Lung (tissue), 16 donors: ENCODE results near the gene ENTPD6. TPM values are rescaled to one million over a fixed set of nuclear protein-coding genes. Genes with fewer than 3 reads are reported as not detected.

Experiments used
- ATAC-seq: fragments of 200-7000 bp; cut with Tn5 transposase; one replicate; pipeline ENCODE4 v1.9.1; 2020; ENCODE audit warnings: moderate number of reproducible peaks; ENCODE audit not compliant: insufficient read depth, low FRiP score
- DNase-seq, 3 donors: peaks; one replicate each; pipeline ENCODE4 v3.0.0-alpha.2; 2013 to 2017
- H3K27ac ChIP-seq, 2 donors: one replicate each; pipeline ENCODE4 v1.5.1; 2013; ENCODE audit warnings: mild to moderate bottlenecking in 2 of 2, moderate library complexity in 2 of 2, control low read depth in 1 of 2, inconsistent platforms in 1 of 2, low read depth in 1 of 2, low read length in 1 of 2
- H3K27me3 ChIP-seq, 3 donors: one replicate each; pipeline ENCODE4 v1.5.1; 2013; ENCODE audit warnings: low read length in 2 of 3; ENCODE audit not compliant: control insufficient read depth in 3 of 3, insufficient read depth in 3 of 3
- H3K36me3 ChIP-seq, 4 donors: one replicate each; pipeline ENCODE4 v1.5.1; 2013; ENCODE audit warnings: low read length in 4 of 4, mild to moderate bottlenecking in 1 of 4, moderate library complexity in 1 of 4; ENCODE audit not compliant: control insufficient read depth in 4 of 4, insufficient read depth in 4 of 4
- H3K4me1 ChIP-seq, 5 donors: one replicate each; pipeline ENCODE4 v1.5.1; 2013; ENCODE audit warnings: low read length in 5 of 5, mild to moderate bottlenecking in 2 of 5, moderate library complexity in 1 of 5; ENCODE audit not compliant: control insufficient read depth in 5 of 5, insufficient read depth in 5 of 5
- H3K4me3 ChIP-seq: one replicate; pipeline ENCODE4 v1.5.1; 2013; ENCODE audit warnings: mild to moderate bottlenecking, control low read depth, moderate library complexity
- H3K9ac ChIP-seq, 2 donors: one replicate each; pipeline ENCODE4 v1.5.1; 2013; ENCODE audit warnings: low read length in 2 of 2, control low read depth in 1 of 2; ENCODE audit not compliant: insufficient read depth in 1 of 2
- H3K9me3 ChIP-seq, 4 donors: one replicate each; pipeline ENCODE4 v1.5.1; 2013; ENCODE audit warnings: low read length in 3 of 4, mild to moderate bottlenecking in 1 of 4, moderate library complexity in 1 of 4; ENCODE audit not compliant: control insufficient read depth in 4 of 4, insufficient read depth in 3 of 4
- WGBS, 2 donors: extraction: QIAGEN DNeasy Blood & Tissue Kit; methylation state at CpG; one replicate each; pipeline ENCODE4 v1.1.7; 2013; 5-methylcytosine and 5-hydroxymethylcytosine counted together
- long read RNA-seq, 5 donors: transcript quantifications; one replicate each; lab custom pipeline, GENCODE V29; 2026
- polyA plus RNA-seq, 2 donors: library from polyadenylated mRNA; stranded (reverse); fragments of 200-250 nt; gene quantifications; one replicate each; pipeline ENCODE4 v1.2.1, GENCODE V29; 2013
- total RNA-seq, 2 donors: library from RNA; depleted of rRNA in 1 of 2; stranded (reverse); fragments of >200 nt in 1 of 2; gene quantifications; one replicate each; pipeline ENCODE4 v1.2.1, GENCODE V29; 2014 to 2021
- TF ChIP-seq, protein P1 (sequence below): IDR thresholded peaks from 2 replicates; pipeline ENCODE4 v1.5.1; 2012; ENCODE audit warnings: mild to moderate bottlenecking; ENCODE audit errors: control extremely low read depth, extremely low read depth
- donor health status: control.
- donor health status: control.
- donor health status: Bipolar disorder and iron deficiency.
- donor health status: healthy.
- donor health status: DM: yes; HTN: yes; CAD: no.

ENTPD6 gene
- total RNA-seq = 10 to 100 TPM; 33.8 to 78.8 TPM
- 10 to 100 TPM; 52.0 to 52.5 TPM for polyA plus RNA-seq
- long read RNA-seq, donor 1, transcript ENTPD6-201 (14 exons, 2,708 nt) = major isoform, 5 of 15 reads
- long read RNA-seq, donor 1, transcript ENTPD6-217 (4 exons, 2,588 nt) = major isoform, 5 of 15 reads
- long read RNA-seq, donor 1, partial matches to known transcripts = 0 of 15 reads
- long read RNA-seq, donor 1, other reads (novel, unspliced or antisense) = 0 of 15 reads
- long read RNA-seq, donor 2 = 0 reads
- long read RNA-seq, donor 3, partial matches to known transcripts = 0 of 1 reads
- long read RNA-seq, donor 3, other reads (novel, unspliced or antisense) = 0 of 1 reads
- long read RNA-seq, donor 4, partial matches to known transcripts = 0 of 1 reads
- long read RNA-seq, donor 4, other reads (novel, unspliced or antisense) = 0 of 1 reads
- long read RNA-seq, donor 5, partial matches to known transcripts = 14 of 16 reads
- long read RNA-seq, donor 5, other reads (novel, unspliced or antisense) = 0 of 16 reads

DNA sequence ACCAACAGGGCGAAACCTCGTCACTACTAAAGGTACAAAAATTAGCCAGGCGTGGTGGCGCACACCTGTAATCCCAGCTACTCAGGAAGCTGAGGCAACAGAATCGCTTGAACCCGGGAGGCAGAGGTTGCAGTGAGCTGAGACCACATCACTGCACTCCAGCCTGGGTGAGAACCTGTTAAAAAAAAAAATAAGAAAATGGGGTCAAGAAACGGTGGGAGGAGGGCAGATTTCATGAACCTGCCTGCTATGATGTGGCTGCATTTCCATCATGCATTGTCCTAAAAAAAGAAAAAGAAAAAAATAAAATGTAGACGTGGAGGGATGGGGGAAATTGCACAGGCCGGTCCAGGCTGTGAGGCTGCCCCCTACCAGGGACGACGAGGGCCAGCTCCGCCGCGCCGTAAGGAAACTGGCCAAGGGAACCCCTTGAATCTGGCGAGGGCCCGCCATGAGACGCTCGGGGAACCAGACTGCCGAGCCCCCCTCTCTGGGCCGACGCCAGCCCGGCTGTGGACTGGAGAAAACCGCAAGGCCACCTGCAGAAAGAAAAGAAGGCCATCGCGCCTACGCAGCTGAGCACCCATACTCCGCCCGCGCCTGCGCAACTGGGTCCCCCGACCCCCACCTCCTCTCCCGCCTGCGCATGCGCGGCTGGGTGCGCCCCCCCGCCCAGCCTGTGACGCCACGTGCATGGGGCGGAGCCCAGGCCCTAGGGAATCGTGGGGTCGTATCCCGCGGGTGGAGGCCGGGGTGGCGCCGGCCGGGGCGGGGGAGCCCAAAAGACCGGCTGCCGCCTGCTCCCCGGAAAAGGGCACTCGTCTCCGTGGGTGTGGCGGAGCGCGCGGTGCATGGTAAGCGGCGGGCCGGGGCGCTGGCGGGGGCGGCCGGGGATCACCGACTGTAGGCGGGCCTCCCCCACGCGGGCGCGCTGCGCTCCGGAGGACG is at the start of gene ENTPD6:
TSS of gene ENTPD6 (plus strand) at position 699 of the 948 bp plus-strand sequence. CDS start 10,825 bp downstream, outside the sequence.
- WGBS, 2 donors = 6 to 7% methylated on average over 64 to 75 of the region's 75 CpGs
- Histone ChIP-seq H3K4me3 (peak within 1 kb of the TSS; percentile 57), H3K9me3 (no peaks in the 10 kb centered on the region), H3K4me1 (peaks cover 0 to 12% (median 0%) of the 10 kb centered on the region in 5 donors), H3K27me3 (no peaks in the 10 kb centered on the region), H3K36me3 (no peaks in the 10 kb centered on the region), H3K9ac (peak within 1 kb of the TSS; percentile 74 to 80), H3K27ac (peak within 1 kb of the TSS; percentile 88 to 98)
- TF ChIP-seq, protein P1, sequence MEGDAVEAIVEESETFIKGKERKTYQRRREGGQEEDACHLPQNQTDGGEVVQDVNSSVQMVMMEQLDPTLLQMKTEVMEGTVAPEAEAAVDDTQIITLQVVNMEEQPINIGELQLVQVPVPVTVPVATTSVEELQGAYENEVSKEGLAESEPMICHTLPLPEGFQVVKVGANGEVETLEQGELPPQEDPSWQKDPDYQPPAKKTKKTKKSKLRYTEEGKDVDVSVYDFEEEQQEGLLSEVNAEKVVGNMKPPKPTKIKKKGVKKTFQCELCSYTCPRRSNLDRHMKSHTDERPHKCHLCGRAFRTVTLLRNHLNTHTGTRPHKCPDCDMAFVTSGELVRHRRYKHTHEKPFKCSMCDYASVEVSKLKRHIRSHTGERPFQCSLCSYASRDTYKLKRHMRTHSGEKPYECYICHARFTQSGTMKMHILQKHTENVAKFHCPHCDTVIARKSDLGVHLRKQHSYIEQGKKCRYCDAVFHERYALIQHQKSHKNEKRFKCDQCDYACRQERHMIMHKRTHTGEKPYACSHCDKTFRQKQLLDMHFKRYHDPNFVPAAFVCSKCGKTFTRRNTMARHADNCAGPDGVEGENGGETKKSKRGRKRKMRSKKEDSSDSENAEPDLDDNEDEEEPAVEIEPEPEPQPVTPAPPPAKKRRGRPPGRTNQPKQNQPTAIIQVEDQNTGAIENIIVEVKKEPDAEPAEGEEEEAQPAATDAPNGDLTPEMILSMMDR = no peak
- ATAC-seq (peak; percentile 94), DNase-seq (peak; percentile 94)

DNA sequence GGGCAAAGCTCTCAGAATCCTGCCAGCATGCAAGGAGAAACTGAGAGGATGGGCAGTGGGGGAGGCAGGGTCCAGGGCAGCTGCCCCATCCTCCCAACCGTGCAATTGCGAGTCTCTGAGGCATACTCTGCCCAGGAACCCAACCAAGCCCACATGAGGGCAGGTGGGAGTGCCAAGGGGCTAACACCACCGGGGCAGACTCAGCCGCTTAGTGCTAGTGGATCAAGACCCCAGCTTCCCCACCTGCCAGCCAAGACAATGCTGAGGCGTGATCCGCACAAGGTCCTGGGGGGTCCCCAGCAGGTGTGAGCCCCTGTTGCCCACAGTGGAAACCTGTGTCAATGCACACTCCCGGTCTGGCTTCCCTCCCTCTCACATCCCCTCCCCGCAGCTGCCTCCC is 48.5 kb upstream of the ENTPD6 start:
- Histone ChIP-seq H3K9me3 (no peaks in the 10 kb centered on the region), H3K36me3 (no peaks in the 10 kb centered on the region), H3K27me3 (peaks cover 0 to 32% (median 26%) of the 10 kb centered on the region in 3 donors), H3K27ac (no peak overlapping the region), H3K4me1 (peaks cover 0 to 6% (median 0%) of the 10 kb centered on the region in 5 donors), H3K4me3 (no peak overlapping the region), H3K9ac (no peak overlapping the region)
- DNase-seq = no peak
- 88 to 90% methylated on average over 8 of the region's 8 CpGs for WGBS, 2 donors
- ATAC-seq = no peak
- TF ChIP-seq, protein P1 = no peak

DNA sequence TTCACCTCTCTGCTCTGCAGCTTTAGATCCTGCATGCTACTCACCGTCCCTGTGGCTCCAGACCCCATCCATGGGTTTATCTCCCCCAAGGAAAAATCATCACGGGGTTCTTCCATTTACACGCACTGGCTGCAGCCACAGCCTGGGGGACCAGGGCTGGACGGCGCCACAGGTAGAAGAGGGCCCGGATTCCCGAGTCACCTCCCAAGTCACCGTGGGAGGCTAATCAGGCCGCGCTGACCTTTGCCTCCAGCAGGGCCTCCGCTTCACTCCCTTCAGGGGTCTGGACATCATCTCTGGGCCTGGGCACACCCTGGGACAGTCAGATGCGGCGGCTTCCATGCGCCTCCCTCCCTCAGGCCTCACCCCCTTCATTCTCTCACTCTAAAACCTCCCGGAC is 47.8 kb upstream of the ENTPD6 start:
- H3K4me1 ChIP-seq = peaks cover 0 to 6% (median 0%) of the 10 kb centered on the region in 5 donors
- H3K9me3 ChIP-seq = no peaks in the 10 kb centered on the region
- no peak for ATAC-seq
- H3K9ac ChIP-seq = no peak overlapping the region
- H3K27me3 ChIP-seq = peaks cover 0 to 35% (median 29%) of the 10 kb centered on the region in 3 donors
- no peak for DNase-seq
- WGBS, 2 donors = 85 to 87% methylated on average over 15 of the region's 15 CpGs
- H3K36me3 ChIP-seq = no peaks in the 10 kb centered on the region
- H3K27ac ChIP-seq = no peak overlapping the region
- TF ChIP-seq, protein P1 = no peak
- no peak overlapping the region for H3K4me3 ChIP-seq
